Thyroid gland (tissue), 4 donors: ENCODE measurements around the gene POU6F2.

Experiments used
- CTCF ChIP-seq, 6 experiments: fragments of 200-600 bp in 3 of 6; fragments of 450-650 bp in 3 of 6; sonication (generic) in 3 of 6; IDR thresholded peaks; one replicate each; pipeline ENCODE4 v1.5.1; 2016 to 2019; ENCODE audit warnings: antibody characterized with exemption in 6 of 6, mild to moderate bottlenecking in 2 of 6, inconsistent platforms in 1 of 6, moderate library complexity in 1 of 6
- POLR2A ChIP-seq, 2 donors: fragments of 450-650 bp; IDR thresholded peaks; one replicate each; pipeline ENCODE4 v1.6.1; 2017; ENCODE audit warnings: antibody characterized with exemption in 2 of 2, mild to moderate bottlenecking in 2 of 2, moderate library complexity in 1 of 2

GRCh38 chr7:39488467-39489393, 511.0 kb downstream of the POU6F2 start:
- no peak for TF ChIP-seq CTCF (IDR thresholded peaks at IDR 0.05)
- no peak for TF ChIP-seq POLR2A (IDR thresholded peaks at IDR 0.05)
